ENCODE data around the gene CCT2.

DNA sequence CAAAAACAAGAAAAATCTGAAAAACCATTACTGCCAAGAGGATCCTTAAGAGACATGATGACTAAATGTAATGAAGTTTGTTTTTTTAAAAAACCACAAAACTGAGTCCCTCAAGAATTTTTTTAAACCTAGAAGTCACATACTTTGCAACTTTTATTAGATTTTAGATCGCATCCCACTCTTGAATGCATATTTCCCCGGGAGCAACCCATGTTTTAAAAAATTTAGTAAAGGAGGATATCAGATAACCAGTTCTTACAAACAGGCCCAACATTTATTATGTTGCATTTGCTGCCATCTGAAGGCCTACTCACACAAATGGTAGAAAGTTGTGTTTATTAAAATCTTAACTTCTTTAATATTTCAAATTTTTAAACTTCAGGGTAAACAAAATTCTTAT lies 44.3 kb upstream of the CCT2 start:
- TF ChIP-seq, protein P1, sequence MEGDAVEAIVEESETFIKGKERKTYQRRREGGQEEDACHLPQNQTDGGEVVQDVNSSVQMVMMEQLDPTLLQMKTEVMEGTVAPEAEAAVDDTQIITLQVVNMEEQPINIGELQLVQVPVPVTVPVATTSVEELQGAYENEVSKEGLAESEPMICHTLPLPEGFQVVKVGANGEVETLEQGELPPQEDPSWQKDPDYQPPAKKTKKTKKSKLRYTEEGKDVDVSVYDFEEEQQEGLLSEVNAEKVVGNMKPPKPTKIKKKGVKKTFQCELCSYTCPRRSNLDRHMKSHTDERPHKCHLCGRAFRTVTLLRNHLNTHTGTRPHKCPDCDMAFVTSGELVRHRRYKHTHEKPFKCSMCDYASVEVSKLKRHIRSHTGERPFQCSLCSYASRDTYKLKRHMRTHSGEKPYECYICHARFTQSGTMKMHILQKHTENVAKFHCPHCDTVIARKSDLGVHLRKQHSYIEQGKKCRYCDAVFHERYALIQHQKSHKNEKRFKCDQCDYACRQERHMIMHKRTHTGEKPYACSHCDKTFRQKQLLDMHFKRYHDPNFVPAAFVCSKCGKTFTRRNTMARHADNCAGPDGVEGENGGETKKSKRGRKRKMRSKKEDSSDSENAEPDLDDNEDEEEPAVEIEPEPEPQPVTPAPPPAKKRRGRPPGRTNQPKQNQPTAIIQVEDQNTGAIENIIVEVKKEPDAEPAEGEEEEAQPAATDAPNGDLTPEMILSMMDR (IDR thresholded peaks at IDR 0.05), result no peak
- TF ChIP-seq ZNF317 (CRISPR knock-in tag; IDR thresholded peaks at IDR 0.05; ENCODE audit: borderline replicate concordance, low read depth) (no peak), ESRRA (CRISPR knock-in tag; IDR thresholded peaks at IDR 0.05; ENCODE audit: borderline replicate concordance) (no peak), NR2C2 (CRISPR knock-in tag; IDR thresholded peaks at IDR 0.05) (no peak), USF2 (CRISPR knock-in tag; IDR thresholded peaks at IDR 0.05) (no peak), ZNF512 (CRISPR knock-in tag; IDR thresholded peaks at IDR 0.05; ENCODE audit: borderline replicate concordance) (no peak), SMAD3 (CRISPR knock-in tag; IDR thresholded peaks at IDR 0.05; ENCODE audit: borderline replicate concordance) (no peak), ZBTB21 (CRISPR knock-in tag; IDR thresholded peaks at IDR 0.05; ENCODE audit: borderline replicate concordance) (no peak), TCF7 (CRISPR knock-in tag; IDR thresholded peaks at IDR 0.05; ENCODE audit: low read depth) (no peak), PRRX2 (CRISPR knock-in tag; IDR thresholded peaks at IDR 0.05) (no peak), TEAD4 (CRISPR knock-in tag; IDR thresholded peaks at IDR 0.05) (no peak)
- TF ChIP-seq, protein P2, sequence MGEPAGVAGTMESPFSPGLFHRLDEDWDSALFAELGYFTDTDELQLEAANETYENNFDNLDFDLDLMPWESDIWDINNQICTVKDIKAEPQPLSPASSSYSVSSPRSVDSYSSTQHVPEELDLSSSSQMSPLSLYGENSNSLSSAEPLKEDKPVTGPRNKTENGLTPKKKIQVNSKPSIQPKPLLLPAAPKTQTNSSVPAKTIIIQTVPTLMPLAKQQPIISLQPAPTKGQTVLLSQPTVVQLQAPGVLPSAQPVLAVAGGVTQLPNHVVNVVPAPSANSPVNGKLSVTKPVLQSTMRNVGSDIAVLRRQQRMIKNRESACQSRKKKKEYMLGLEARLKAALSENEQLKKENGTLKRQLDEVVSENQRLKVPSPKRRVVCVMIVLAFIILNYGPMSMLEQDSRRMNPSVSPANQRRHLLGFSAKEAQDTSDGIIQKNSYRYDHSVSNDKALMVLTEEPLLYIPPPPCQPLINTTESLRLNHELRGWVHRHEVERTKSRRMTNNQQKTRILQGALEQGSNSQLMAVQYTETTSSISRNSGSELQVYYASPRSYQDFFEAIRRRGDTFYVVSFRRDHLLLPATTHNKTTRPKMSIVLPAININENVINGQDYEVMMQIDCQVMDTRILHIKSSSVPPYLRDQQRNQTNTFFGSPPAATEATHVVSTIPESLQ (CRISPR knock-in tag; IDR thresholded peaks at IDR 0.05), result no peak
- TF ChIP-seq, protein P3, sequence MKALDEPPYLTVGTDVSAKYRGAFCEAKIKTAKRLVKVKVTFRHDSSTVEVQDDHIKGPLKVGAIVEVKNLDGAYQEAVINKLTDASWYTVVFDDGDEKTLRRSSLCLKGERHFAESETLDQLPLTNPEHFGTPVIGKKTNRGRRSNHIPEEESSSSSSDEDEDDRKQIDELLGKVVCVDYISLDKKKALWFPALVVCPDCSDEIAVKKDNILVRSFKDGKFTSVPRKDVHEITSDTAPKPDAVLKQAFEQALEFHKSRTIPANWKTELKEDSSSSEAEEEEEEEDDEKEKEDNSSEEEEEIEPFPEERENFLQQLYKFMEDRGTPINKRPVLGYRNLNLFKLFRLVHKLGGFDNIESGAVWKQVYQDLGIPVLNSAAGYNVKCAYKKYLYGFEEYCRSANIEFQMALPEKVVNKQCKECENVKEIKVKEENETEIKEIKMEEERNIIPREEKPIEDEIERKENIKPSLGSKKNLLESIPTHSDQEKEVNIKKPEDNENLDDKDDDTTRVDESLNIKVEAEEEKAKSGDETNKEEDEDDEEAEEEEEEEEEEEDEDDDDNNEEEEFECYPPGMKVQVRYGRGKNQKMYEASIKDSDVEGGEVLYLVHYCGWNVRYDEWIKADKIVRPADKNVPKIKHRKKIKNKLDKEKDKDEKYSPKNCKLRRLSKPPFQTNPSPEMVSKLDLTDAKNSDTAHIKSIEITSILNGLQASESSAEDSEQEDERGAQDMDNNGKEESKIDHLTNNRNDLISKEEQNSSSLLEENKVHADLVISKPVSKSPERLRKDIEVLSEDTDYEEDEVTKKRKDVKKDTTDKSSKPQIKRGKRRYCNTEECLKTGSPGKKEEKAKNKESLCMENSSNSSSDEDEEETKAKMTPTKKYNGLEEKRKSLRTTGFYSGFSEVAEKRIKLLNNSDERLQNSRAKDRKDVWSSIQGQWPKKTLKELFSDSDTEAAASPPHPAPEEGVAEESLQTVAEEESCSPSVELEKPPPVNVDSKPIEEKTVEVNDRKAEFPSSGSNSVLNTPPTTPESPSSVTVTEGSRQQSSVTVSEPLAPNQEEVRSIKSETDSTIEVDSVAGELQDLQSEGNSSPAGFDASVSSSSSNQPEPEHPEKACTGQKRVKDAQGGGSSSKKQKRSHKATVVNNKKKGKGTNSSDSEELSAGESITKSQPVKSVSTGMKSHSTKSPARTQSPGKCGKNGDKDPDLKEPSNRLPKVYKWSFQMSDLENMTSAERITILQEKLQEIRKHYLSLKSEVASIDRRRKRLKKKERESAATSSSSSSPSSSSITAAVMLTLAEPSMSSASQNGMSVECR (CRISPR knock-in tag; IDR thresholded peaks at IDR 0.05; ENCODE audit: borderline replicate concordance), result no peak
- TF ChIP-seq, protein P4, sequence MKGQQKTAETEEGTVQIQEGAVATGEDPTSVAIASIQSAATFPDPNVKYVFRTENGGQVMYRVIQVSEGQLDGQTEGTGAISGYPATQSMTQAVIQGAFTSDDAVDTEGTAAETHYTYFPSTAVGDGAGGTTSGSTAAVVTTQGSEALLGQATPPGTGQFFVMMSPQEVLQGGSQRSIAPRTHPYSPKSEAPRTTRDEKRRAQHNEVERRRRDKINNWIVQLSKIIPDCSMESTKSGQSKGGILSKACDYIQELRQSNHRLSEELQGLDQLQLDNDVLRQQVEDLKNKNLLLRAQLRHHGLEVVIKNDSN (CRISPR knock-in tag; IDR thresholded peaks at IDR 0.05), result no peak
